SH-SY5Y (cell line): ENCODE results near the gene GPR157.

ENCODE experiments used
- GATA2 ChIP-seq: IDR thresholded peaks from 2 replicates; pipeline ENCODE4 v1.6.1; 2011; ENCODE audit warnings: mild to moderate bottlenecking, low read depth, low read length
- GATA3 ChIP-seq: IDR thresholded peaks from 2 replicates; pipeline ENCODE4 v1.6.1; 2011; ENCODE audit warnings: low read depth, mild to moderate bottlenecking, low read length, moderate library complexity

GRCh38 chr1:9126511-9126910 is 2.4 kb downstream of the GPR157 start:
- TF ChIP-seq GATA2 = no peak
- TF ChIP-seq GATA3 = no peak
